CD1c-positive myeloid dendritic cell (primary cell): Measurements from ENCODE around the gene EXOC1L.

Source experiments
- DNase-seq: peaks from one replicate; pipeline ENCODE4 v3.0.0-alpha.2; 2016; ENCODE audit errors: extremely low spot score

EXOC1L gene

DNA sequence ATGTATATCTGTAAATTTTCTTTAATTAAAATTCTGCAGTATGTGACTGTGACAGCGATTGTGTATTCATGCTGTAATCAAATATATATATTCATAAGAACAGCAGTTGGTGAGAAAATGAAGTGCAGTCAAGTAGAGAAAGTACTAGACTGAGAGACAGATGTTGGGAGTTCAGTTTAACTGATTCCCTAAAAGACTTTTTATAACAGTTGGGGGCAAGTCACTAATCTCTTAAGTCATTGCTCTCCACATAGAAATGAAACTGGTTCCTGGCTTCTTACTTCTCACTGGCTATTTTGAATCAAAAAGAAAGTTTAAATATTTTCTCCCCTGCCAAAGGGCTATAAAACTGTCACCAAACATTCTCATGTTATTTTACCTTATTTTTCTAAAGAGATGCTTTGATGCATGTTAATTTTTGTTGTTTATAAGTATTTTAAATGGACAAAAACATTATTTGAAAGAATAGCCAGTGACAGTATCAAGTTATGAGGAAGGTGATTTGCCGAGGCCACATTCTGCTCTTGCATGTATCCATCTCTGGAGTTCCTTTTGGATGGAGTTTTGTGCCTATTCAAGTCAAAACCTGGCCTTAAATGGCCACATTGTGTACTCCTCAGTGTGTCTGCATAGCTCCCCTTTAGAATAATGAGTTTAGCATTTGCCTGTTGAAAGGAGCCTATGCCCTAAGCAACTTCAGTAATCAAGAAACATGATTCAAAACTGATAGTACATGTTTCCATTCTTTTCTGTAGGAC is 64.7 kb downstream of the EXOC1L start:
- no peak for DNase-seq

GRCh38 chr4:55884851-55885219 is 65.2 kb downstream of the EXOC1L start:
- no peak for DNase-seq
